ENCODE measurements around the gene C16orf90. TPM values are rescaled to one million over a fixed set of nuclear protein-coding genes. Genes with fewer than 3 reads are reported as not detected.

Gene C16orf90
- total RNA-seq, 4 donors from 2014 or later: not detected

- Histone ChIP-seq H3K27ac (peak overlapping the region in 1 of 2 donors; percentile 55), H3K36me3 (no peaks in the 10 kb centered on the region)
Measured at GRCh38 chr16:3536271-3536731, 41.0 kb upstream of the C16orf90 start.

GRCh38 chr16:3534126-3534525 is 38.8 kb upstream of the C16orf90 start:
- no peak overlapping the region for H3K27ac ChIP-seq
- H3K27me3 ChIP-seq: no peaks in the 10 kb centered on the region
- H3K4me1 ChIP-seq: no peaks in the 10 kb centered on the region
- no peak for DNase-seq
- intact Hi-C loops (cut with DNase I; ENCODE audit: low total_unique reads): no loop called here
- no peak overlapping the region for H3K4me3 ChIP-seq
- no peaks in the 10 kb centered on the region for H3K36me3 ChIP-seq
- no peaks in the 10 kb centered on the region for H3K9me3 ChIP-seq
- no peak for TF ChIP-seq POLR2A (IDR thresholded peaks at IDR 0.05)
- no peak for TF ChIP-seq CTCF (IDR thresholded peaks at IDR 0.05)

More at GRCh38 chr16:3536271-3536731, 41.0 kb upstream of the C16orf90 start:
- Histone ChIP-seq H3K27me3 (no peaks in the 10 kb centered on the region), H3K4me1 (no peaks in the 10 kb centered on the region), H3K4me3 (no peak overlapping the region), H3K9me3 (no peaks in the 10 kb centered on the region)
- DNase-seq: no peak
- no peak for TF ChIP-seq CTCF (IDR thresholded peaks at IDR 0.05)
- TF ChIP-seq POLR2A (IDR thresholded peaks at IDR 0.05): no peak
- intact Hi-C loops (cut with DNase I; ENCODE audit: low total_unique reads): no loop called here

- no peaks in the 10 kb centered on the region for H3K4me1 ChIP-seq
- TF ChIP-seq CTCF (IDR thresholded peaks at IDR 0.05): no peak
- TF ChIP-seq POLR2A (IDR thresholded peaks at IDR 0.05): no peak
- H3K27ac ChIP-seq: no peak overlapping the region
- intact Hi-C loops (cut with DNase I; ENCODE audit: low total_unique reads): no loop called here
- H3K4me3 ChIP-seq: no peak overlapping the region
- DNase-seq: no peak
- H3K36me3 ChIP-seq: no peaks in the 10 kb centered on the region
- no peaks in the 10 kb centered on the region for H3K9me3 ChIP-seq
- H3K27me3 ChIP-seq: no peaks in the 10 kb centered on the region
Measured at GRCh38 chr16:3532741-3533140, 37.5 kb upstream of the C16orf90 start.

- Histone ChIP-seq H3K27ac (no peak overlapping the region), H3K9me3 (no peaks in the 10 kb centered on the region), H3K36me3 (no peaks in the 10 kb centered on the region), H3K4me3 (no peak overlapping the region), H3K27me3 (no peaks in the 10 kb centered on the region), H3K4me1 (no peaks in the 10 kb centered on the region)
- intact Hi-C loops (cut with DNase I; ENCODE audit: low total_unique reads): no loop called here
- DNase-seq: no peak
- no peak for TF ChIP-seq CTCF (IDR thresholded peaks at IDR 0.05)
- TF ChIP-seq POLR2A (IDR thresholded peaks at IDR 0.05): no peak
Measured at GRCh38 chr16:3530371-3530914, 35.2 kb upstream of the C16orf90 start.

- Histone ChIP-seq H3K27ac (no peak overlapping the region), H3K36me3 (no peaks in the 10 kb centered on the region), H3K4me1 (no peaks in the 10 kb centered on the region), H3K27me3 (no peaks in the 10 kb centered on the region), H3K4me3 (no peak overlapping the region), H3K9me3 (no peaks in the 10 kb centered on the region)
- DNase-seq: no peak
- TF ChIP-seq CTCF (IDR thresholded peaks at IDR 0.05) (no peak), POLR2A (IDR thresholded peaks at IDR 0.05) (no peak)
- intact Hi-C loops (cut with DNase I; ENCODE audit: low total_unique reads): no loop called here
Measured at GRCh38 chr16:3529175-3529574, 33.9 kb upstream of the C16orf90 start.

All from uterus (tissue), 4 donors.